HK-2 (cell line): ENCODE data around the gene TEX30.
"Not testable (repeated sequence)": the region's sequence is repeated elsewhere in the genome, so short reads cannot be mapped to it uniquely, and the experiment has no call there.

Experiments
- DNase-seq: peaks from one replicate; pipeline ENCODE4 v3.0.0-alpha.2; 2018; ENCODE audit not compliant: unreplicated experiment

Gene TEX30

DNA sequence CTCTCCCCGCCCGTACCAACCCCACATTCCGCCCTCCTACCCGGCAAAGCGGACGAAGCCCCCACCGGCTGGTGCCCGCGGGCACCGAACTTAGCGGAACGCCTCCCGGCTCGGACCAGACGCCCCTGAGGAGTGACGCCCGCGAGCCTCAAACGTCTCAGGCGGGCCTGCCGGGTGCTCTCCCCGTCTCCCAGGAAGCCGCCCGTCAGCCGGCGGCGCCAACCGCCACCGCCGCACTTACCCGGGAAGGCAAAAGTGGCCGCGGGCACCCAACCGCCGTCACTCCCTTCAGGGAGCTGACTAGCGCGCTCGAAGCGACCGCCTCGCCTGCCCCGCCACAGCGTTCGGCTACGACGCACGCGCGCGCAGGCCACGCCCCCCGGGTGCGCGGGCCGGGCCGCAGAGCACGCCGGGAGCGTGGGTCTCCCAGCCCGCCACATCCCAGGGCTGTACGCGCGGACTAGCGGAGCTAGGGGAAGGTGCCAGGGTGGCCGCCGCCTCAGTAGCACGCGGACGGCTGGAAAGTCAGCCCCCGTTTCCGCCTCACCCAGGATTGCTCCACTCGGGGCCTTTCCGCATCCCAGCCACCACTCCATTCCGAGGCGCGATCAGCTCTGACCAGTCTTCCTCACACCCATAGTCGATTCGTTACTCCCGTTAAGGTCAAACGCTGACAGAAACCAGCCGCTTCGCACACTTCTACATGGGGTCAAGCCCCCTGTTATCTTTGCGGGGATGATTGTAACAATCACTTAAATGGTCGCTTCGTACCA, at the start of gene TEX30:
TSS of gene TEX30 (minus strand) at position 346 of the 773 bp plus-strand sequence. CDS start 3,760 bp downstream, outside the sequence.
- peak; percentile 78 for DNase-seq

DNA sequence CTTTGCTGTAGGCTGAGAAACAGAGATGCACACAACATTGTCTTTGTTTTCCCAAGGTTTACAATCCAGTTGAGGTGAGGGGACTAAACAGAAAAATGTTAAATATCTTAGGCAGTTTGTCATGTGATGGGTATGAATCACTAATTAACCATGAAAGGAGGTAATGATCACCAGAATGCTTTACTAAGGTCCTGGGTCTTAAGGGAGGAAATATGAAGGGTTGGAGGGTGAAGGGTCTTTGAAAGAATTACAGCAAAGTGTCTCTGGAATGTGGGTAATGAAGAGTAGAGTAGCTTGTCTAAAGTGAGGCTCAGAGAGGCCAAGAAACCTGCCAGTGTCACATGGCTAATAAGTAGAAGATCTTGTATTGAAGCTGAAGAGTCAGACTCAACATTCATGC, 44.3 kb upstream of the TEX30 start:
- peak; percentile 12 for DNase-seq

- no peak for DNase-seq
Measured at GRCh38 chr13:102817241-102817640, 43.7 kb upstream of the TEX30 start.

DNA sequence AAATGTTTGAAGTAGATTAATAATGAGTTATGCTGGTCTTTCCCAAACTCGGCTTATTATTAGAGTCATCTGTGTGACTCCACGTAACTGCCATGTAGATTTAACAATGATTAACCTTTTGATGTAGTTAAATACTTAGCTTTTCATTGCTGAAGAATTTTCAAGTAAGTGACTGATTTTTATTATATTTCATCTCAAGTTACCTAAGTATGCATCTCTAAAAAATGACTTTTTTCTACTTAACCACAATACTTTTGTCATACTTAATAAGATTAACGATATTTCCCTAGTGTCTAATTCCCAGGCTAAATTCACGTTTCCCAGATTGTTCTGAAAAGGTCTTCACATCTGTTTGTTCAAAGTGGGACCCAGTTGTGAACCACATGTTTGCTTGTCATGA, 43.1 kb upstream of the TEX30 start:
- DNase-seq = no peak

- no peak for DNase-seq
Measured at GRCh38 chr13:102815788-102816187, 42.2 kb upstream of the TEX30 start.

DNA sequence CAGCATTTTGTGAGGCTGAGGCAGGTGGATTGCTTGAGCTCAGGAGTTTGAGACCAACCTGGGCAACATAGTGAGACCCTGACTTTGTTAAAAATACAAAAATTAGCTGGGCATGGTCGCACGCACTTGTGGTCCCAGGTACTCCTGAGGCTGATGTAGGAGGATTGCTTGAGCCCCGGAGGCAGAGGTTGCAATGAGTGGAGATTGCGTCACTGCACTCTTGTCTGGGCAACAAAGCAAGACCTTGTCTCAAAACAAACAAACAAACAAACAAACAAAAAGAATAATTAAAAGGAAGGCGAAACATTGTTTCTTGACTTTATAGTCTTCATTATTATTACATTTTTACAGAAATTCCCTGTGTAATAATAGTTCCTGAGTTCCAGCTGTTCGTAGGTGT, 41.2 kb upstream of the TEX30 start:
- DNase-seq = no peak

- no peak for DNase-seq
Measured at GRCh38 chr13:102814025-102814607, 40.5 kb upstream of the TEX30 start.

GRCh38 chr13:102812611-102813287, 39.2 kb upstream of the TEX30 start:
- peak; percentile 24 for DNase-seq

GRCh38 chr13:102807699-102808098, 34.1 kb upstream of the TEX30 start:
- no peak for DNase-seq

DNA sequence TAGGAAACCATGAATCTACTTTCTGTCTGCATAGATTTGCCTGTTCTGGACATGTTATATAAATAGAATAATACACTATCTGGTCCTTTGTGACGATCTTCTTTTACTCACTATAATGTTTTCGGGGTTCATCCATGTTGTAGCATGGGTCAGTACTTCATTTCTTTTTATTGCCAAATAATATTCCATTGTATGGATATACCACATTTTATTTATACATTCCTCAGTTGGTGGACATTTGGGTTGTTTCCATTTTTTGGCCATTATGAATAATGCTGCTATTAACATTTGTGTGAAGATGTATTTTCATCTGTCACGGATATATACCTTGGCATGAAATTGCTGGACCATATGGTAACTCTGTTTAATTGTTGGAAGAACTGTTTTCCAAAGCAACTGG, 32.1 kb upstream of the TEX30 start:
- DNase-seq = no peak

DNA sequence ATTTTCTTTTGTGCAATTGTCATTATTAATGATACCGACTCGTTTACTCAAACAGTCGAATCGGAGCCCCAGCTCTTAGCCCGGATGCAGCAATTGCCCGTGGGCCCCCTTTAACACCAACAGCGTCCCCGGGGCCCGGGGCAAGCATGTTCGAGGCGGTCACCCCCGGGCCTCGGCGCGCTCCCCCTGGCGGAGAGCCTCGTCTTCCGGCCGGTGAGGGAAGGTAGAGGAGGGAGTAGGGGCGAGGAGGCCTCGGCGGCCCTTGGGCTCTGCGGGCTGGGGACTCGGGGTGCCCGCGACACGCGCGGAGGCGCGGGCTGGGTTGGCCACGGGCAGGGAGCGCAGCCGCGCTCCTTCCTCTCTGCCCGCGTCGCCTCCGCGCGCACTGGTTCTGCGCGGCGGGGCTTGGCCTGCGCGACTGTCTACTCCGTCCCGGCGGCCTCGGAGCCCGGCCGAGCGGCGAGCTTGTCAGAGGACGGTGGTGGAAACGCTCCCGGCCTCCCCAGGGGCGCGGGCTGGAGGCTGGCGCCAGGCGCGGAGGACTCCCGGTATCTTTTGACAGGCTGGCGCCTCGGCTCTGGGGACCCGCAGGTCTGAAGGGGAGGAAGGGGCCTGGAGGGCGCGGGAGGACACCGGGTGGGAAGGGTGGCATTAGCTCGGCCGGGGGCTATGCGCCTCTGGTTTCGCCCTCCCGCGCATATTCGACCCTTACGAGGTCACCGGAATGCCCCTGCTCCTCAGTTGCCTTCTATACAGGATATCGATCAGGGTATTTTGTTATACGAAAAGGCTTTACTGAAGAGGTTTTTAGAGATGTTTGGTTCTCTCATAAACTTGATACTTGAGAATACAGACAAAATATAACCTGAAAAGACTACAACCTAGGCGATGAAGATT, 26.8 kb upstream of the TEX30 start:
- DNase-seq = peak; percentile 72

DNA sequence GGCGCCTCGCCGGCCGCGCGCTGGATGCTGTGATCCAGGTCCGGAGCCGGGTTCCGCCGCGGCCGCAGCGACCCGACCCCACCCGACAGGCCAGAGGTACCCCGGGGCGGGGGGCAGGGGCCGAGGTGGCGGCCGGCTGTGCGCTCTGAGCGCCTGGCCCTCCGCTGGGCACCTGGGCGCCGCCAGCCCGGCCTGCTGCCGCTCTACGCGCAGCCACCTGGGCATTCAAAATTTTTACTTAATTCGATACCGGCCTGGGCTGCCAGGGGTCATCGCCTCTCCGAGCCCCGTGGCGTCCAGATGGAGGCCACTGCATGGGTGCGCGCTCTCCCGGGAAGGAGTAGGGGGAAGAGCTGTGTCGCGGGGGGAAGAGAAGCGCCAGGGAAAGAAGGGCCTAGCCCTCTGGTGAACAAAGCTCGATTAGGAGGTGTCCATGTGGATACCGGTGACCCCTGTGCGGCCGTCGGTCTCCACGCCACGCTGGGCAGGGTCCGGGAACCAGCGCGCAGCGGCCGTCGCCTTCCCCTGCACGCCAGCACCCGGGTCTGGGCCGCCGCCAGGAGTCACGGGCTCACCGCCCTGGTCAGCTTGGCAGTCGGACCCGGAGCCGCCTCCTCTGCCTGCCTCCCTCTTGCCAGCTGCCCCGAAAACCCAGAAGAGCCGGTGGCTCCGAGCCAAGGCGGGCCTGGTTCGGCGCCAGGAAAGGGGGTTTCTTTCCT, 26.0 kb upstream of the TEX30 start:
- DNase-seq = peak; percentile 41

GRCh38 chr13:102798581-102799425, 25.2 kb upstream of the TEX30 start, which contains the start of the genes BIVM and POGLUT2:
Gene BIVM, plus strand, starts transcription at chr13:102799119. Its CDS starts 8,149 bp downstream, at chr13:102807268.
Gene POGLUT2, minus strand, starts transcription at chr13:102798976. Its CDS starts 306 bp downstream, at chr13:102798670.
- peak; percentile 88 for DNase-seq

GRCh38 chr13:102793611-102794355, 20.2 kb upstream of the TEX30 start:
- DNase-seq = no peak

GRCh38 chr13:102792396-102792795, 18.8 kb upstream of the TEX30 start:
- DNase-seq = no peak

DNA sequence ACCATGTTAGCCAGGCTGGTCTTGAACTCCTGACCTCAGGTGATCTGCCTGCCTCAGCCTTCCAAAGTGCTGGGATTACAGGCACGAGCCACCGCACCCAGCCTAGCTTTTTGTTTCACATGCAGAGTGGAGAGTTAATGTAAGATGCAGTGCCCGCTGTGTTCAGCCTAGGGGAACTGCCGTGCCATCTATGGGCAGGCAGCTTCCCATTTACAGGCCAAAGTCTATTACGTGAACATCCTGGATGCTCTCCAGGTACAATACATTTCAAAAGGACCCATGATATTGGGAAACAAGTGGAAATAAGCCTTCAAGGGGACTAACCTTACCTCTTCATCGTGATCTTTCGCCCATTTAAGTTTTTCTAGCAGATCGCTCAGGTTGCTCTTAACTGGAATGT, 15.1 kb upstream of the TEX30 start:
- DNase-seq = no peak

DNA sequence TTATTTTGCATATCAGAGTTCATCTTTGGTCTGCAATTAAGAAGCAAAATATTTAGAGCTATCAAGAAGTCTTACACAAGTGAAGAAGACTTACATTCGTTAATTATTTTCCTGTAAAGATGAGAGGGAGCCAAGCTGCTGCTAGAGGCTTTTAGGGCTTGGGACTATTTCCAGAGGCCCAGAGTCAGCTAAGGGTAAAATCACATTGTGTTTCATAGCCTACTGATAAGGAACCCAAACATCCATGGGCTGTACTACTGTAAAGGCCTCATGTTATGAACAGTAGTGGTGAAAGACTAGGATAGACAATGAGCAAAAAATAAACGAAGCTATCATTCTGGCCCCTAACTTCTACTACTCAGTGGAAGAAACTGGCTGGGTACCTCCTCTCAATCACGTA, 10.9 kb upstream of the TEX30 start:
- no peak for DNase-seq

DNA sequence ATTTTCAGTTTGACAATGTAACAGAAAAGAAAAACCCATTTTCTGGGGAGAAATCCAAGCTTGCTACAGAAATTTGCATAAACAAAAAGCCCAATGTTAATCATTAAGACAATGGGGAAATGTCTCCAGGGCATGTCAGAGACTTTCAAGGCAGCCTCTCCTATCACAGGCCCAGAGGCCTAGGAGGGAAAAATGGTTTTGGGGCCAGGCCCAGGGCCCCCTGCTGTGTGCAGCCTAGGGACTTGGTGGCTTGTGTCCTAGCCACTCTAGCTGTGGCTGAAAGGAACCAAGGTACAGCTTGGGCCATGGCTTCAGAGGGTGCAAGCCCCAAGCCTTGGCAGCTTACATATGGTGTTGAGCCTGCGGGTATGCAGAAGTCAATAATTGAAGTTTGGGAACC, 8.0 kb upstream of the TEX30 start:
- no peak for DNase-seq

GRCh38 chr13:102780656-102781055, 7.1 kb upstream of the TEX30 start:
- DNase-seq = not testable (repeated sequence)
